ENCODE results near the gene RASSF1. TPM values are rescaled to one million over a fixed set of nuclear protein-coding genes. Genes with fewer than 3 reads are reported as not detected.

The RASSF1 gene, protein sequence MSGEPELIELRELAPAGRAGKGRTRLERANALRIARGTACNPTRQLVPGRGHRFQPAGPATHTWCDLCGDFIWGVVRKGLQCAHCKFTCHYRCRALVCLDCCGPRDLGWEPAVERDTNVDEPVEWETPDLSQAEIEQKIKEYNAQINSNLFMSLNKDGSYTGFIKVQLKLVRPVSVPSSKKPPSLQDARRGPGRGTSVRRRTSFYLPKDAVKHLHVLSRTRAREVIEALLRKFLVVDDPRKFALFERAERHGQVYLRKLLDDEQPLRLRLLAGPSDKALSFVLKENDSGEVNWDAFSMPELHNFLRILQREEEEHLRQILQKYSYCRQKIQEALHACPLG
- total RNA-seq (2014; rRNA removed; shearing (Covaris generic)), result 11.4 and 16.7 TPM in 2 replicates

DNA sequence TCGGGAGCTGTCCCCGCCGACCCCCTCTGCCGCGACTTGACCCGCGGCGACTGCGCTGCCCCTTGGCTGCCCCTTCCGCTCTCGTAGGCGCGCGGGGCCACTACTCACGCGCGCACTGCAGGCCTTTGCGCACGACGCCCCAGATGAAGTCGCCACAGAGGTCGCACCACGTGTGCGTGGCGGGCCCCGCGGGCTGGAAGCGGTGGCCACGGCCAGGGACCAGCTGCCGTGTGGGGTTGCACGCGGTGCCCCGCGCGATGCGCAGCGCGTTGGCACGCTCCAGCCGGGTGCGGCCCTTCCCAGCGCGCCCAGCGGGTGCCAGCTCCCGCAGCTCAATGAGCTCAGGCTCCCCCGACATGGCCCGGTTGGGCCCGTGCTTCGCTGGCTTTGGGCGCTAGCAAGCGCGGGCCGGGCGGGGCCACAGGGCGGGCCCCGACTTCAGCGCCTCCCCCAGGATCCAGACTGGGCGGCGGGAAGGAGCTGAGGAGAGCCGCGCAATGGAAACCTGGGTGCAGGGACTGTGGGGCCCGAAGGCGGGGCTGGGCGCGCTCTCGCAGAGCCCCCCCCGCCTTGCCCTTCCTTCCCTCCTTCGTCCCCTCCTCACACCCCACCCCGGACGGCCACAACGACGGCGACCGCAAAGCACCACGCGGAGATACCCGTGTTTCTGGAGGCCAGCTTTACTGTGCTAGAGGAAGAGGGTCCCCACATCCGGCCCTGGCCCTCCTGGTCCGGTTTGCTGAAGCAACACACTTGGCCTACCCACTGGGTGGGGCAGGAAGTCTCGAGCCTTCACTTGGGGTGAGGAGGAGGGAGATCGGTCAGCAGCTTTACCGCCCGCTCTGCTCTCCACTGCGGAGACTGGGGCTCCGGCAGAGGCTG lies at the start of gene RASSF1:
Gene RASSF1, minus strand, starts transcription at position 389 of the 882 bp plus-strand sequence. Its CDS starts 31 bp downstream, at position 358.
- no peaks in the 10 kb centered on the region for H3K36me3 ChIP-seq (replicated peaks; ENCODE audit: control insufficient read depth, insufficient read depth, low read length)
- DNase-seq, result peak; percentile 91
- H3K27me3 ChIP-seq (ENCODE audit: control insufficient read depth, insufficient read depth, low read length), result peaks cover 47% of the 10 kb centered on the region
- H3K4me3 ChIP-seq (ENCODE audit: insufficient read depth, low read depth, low read length), result peak within 1 kb of the TSS; percentile 58

DNA sequence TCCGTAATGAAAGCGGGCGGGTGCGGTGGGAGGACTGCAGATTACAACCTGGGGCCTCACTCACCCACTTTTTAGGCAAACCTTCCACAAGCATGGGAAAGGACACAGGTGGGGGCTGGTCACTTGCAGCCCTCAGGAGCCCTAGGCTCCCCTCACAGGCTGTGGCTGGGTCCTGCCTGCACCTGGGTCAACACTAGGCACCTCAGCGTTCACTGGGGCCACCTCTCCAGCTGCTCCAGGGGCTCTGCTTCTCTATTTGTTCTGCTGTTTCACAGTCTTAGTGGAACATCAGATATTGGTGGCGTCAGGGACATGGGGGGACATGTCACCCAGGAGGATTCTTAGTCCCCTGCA lies 48.8 kb upstream of the RASSF1 start:
- Histone ChIP-seq H3K36me3 (replicated peaks; ENCODE audit: control insufficient read depth, insufficient read depth, low read length) (no peaks in the 10 kb centered on the region), H3K4me3 (ENCODE audit: insufficient read depth, low read depth, low read length) (no peak overlapping the region), H3K27me3 (ENCODE audit: control insufficient read depth, insufficient read depth, low read length) (no peaks in the 10 kb centered on the region)
- DNase-seq, result no peak

DNA sequence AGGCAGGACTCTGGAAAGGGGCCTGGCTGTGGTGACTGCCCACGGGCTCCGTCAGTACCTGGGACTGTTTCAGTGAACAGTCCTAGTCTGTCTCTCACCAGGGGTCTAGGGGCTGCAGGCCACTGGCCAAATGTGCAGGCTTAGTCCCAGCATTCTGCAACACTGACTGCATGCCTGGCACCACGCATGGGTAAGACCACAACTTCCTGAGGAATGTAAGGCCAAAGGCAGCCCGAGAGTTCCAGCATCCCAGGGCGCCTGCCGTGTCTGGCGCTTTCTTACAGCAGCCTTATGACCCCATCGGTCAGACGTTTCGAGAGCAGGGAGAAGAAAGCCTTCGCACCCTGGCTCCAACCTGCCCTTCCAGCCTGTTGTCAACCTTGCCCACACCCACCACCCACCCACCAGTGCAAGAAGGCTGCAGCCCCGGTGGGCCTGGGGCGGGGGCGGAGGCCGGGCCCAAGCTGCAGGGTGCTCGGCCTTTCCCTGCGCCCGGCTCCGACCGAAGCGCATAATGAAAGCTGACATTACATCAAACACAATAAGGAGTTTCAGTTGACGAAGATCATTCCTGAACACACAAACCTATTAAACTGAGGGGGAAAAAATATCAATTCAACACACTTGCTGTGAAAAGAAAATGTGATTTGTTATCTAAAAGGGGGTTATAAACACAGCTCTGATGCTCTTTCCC lies 48.2 kb upstream of the RASSF1 start:
- H3K27me3 ChIP-seq (ENCODE audit: control insufficient read depth, insufficient read depth, low read length), result no peaks in the 10 kb centered on the region
- no peaks in the 10 kb centered on the region for H3K36me3 ChIP-seq (replicated peaks; ENCODE audit: control insufficient read depth, insufficient read depth, low read length)
- H3K4me3 ChIP-seq (ENCODE audit: insufficient read depth, low read depth, low read length), result no peak overlapping the region
- no peak for DNase-seq

DNA sequence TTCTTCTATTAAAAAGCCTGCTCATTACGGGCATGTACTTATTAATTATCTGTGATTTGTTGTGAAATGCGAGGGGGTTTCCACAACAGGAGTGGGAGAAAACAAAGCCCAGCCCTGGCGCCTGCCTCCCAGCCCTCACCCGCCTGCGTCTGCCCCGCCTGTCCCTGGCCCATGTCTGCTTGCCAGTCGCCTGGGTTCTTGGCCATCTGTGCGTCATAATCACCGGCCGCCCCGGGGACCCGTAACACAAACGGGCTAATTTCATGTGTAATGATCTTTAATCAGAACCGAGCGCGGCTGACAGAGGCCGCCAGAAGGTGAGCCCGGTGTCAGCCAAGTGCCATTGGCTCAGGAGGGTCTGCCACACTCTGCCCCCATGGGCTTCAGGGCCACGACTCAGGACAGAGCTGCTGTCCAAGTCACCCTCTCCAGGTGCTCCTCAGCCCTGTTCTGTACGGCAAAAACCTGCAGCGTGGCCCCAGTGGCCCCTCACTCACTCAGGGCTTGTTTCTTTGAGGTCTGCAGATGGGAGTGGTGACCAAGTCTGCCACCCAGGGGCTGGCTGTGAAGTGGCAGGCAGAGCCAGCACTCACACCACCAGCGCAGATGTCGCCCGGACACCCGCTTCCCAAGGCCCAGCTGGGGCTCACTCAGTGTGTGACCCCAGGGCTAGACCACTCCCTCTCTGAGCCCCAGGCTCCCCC lies 47.5 kb upstream of the RASSF1 start:
- Histone ChIP-seq H3K36me3 (replicated peaks; ENCODE audit: control insufficient read depth, insufficient read depth, low read length) (no peaks in the 10 kb centered on the region), H3K4me3 (ENCODE audit: insufficient read depth, low read depth, low read length) (no peak overlapping the region), H3K27me3 (ENCODE audit: control insufficient read depth, insufficient read depth, low read length) (no peaks in the 10 kb centered on the region)
- peak; percentile 96 for DNase-seq

DNA sequence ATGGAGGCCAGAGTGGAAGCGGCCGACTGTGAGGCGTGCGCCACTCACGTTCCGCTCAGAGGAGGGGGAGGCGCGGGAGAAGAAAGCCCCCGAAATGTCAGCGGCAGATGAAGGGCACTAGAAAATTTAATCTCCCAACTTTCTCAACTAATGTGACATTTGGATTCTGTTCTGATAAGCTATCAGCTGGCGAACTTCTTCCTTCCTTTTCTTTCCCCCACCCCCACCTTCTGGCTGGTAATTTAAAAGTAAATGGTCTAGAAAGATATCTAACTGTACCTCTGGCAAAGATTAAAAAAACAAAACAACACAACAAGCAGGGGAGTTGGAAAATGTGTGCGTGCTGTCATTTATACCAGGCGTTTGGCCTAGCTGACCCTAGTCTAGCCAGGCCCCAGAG lies 45.1 kb upstream of the RASSF1 start:
- Histone ChIP-seq H3K4me3 (ENCODE audit: insufficient read depth, low read depth, low read length) (no peak overlapping the region), H3K36me3 (replicated peaks; ENCODE audit: control insufficient read depth, insufficient read depth, low read length) (no peaks in the 10 kb centered on the region), H3K27me3 (ENCODE audit: control insufficient read depth, insufficient read depth, low read length) (no peaks in the 10 kb centered on the region)
- no peak for DNase-seq

DNA sequence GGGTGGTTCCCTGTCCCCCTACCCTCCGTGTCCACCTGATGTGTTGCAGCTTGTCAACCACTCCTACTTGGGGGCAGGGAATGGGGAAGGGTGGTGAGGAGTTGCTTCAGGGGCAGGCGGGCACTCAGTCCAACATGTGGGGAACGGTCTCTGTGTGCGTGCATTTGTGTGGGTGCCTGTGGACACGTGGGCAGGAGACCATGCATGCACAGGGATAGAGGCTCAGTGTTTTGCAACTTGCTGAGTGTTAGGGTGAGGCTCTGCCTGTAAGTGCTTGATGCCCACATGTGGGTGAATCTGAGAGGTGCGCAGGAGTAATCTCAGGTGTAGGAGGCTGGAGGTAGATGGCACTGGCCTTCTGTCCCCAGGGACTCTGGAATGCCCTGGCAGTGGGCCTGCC lies 43.1 kb upstream of the RASSF1 start:
- Histone ChIP-seq H3K4me3 (ENCODE audit: insufficient read depth, low read depth, low read length) (no peak overlapping the region), H3K36me3 (replicated peaks; ENCODE audit: control insufficient read depth, insufficient read depth, low read length) (no peaks in the 10 kb centered on the region), H3K27me3 (ENCODE audit: control insufficient read depth, insufficient read depth, low read length) (no peaks in the 10 kb centered on the region)
- no peak for DNase-seq

DNA sequence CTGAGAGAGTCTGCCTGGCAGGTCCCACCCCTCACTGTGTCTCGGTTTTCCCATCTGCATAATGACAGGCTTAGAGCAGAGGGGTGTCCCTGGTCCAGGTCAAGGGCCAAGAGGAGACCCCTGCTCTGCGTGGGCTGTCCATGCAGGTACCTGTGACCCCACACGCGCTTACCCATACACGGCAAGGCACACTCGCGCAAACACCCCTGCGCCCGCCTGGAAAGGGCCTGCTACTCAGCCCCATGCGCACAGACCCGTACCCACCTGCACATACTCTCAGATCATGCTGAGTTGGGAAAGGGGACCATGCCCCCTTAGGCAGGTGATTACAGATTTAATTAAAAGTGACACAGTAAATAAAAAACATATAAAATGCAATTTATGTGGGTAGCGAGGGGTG lies 42.1 kb upstream of the RASSF1 start:
- H3K27me3 ChIP-seq (ENCODE audit: control insufficient read depth, insufficient read depth, low read length), result no peaks in the 10 kb centered on the region
- no peak for DNase-seq
- H3K4me3 ChIP-seq (ENCODE audit: insufficient read depth, low read depth, low read length), result no peak overlapping the region
- no peaks in the 10 kb centered on the region for H3K36me3 ChIP-seq (replicated peaks; ENCODE audit: control insufficient read depth, insufficient read depth, low read length)

DNA sequence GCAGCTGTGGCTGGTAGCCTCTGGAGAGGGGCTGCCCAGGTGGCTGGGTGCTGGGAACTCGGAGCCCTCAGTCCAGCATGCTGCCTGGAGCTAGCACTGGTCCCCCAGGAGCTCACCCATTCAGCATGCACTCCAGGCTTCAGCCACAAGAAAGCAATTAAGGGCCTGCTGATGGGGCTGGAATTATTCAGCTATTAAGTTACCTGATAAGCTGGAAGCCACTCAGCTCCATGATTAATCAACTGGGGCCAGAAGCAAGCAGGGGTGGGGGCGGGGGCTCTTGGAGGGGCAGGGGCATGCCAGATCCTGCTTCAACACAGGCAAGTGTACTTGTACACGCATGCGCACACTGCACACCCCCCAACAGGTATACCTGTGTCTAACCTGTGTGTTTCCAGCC lies 40.7 kb upstream of the RASSF1 start:
- H3K4me3 ChIP-seq (ENCODE audit: insufficient read depth, low read depth, low read length), result no peak overlapping the region
- DNase-seq, result no peak
- H3K36me3 ChIP-seq (replicated peaks; ENCODE audit: control insufficient read depth, insufficient read depth, low read length), result no peaks in the 10 kb centered on the region
- no peaks in the 10 kb centered on the region for H3K27me3 ChIP-seq (ENCODE audit: control insufficient read depth, insufficient read depth, low read length)

DNA sequence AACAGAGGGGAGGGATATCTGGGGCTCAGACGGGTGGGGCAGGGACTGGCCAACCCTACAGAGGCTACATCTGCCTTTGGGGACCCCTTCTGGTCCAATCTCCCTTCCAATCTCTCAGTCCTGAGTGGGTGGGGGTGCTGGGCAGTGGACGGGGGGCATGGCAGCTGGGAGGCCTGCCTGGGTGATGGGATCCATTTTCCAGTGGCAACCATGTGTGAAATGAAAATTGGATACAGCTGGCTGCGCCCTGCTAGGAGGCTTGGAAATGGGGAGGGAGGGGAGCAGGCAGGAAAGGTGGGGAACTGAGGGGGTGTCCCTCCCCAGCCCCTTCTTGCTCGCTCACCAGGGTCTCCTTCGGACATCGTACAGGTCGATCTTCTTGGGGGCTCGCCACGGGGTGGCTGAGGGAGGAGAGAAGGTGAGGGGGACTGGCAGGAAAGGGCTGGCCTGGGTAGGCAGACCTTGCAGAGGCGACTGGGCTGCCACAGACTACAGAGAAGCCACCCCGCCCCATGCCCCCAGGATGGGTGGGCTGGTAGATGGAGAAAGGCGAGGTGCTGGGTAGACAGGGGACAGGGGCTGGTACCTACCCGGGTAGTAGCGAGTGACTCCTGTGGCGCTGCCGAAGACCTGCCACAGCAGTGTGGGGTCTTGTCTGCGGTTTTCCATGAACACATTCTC lies 39.9 kb upstream of the RASSF1 start:
- Histone ChIP-seq H3K36me3 (replicated peaks; ENCODE audit: control insufficient read depth, insufficient read depth, low read length) (no peaks in the 10 kb centered on the region), H3K4me3 (ENCODE audit: insufficient read depth, low read depth, low read length) (no peak overlapping the region), H3K27me3 (ENCODE audit: control insufficient read depth, insufficient read depth, low read length) (no peaks in the 10 kb centered on the region)
- no peak for DNase-seq

DNA sequence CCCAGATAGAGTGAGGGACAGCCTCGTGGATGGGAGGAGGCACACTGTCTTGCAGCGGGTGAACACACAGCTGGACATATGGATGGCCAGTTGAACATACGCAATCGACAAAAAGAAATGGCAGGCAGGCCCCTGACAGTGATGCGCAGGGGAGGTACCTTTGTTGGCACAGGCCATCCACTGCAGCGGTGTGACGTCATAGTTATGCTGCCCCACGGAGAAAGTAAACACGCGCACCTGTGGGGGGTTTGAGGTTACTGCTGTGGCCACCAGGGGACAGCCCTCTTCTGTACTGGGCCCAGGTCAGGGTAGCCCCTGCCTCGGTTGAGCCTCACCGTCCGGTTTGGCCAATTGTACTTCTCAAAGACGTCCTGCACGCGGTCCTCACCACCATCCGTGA lies 38.1 kb upstream of the RASSF1 start:
- no peaks in the 10 kb centered on the region for H3K36me3 ChIP-seq (replicated peaks; ENCODE audit: control insufficient read depth, insufficient read depth, low read length)
- H3K4me3 ChIP-seq (ENCODE audit: insufficient read depth, low read depth, low read length), result no peak overlapping the region
- no peak for DNase-seq
- H3K27me3 ChIP-seq (ENCODE audit: control insufficient read depth, insufficient read depth, low read length), result no peaks in the 10 kb centered on the region

DNA sequence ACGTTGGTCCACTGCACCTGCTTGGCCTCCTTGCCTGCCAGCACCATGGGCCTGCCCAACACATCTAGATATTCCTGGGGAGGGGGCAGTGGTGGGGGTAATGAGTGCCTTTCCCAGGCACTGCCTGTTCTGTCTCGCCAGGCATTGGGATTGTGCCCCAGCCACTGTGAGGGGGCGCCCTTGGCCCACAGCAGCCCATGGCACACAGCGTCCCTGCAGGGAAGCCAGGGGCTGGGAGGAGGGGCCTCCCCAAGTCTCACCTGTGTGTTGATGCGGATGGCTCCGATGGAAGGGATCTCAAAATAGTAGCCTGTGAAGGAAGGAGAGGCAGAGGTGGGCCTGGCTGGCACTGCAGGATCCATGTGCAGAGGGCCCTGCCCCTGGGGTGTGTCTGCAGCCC lies 37.4 kb upstream of the RASSF1 start:
- Histone ChIP-seq H3K36me3 (replicated peaks; ENCODE audit: control insufficient read depth, insufficient read depth, low read length) (no peaks in the 10 kb centered on the region), H3K27me3 (ENCODE audit: control insufficient read depth, insufficient read depth, low read length) (no peaks in the 10 kb centered on the region), H3K4me3 (ENCODE audit: insufficient read depth, low read depth, low read length) (no peak overlapping the region)
- peak; percentile 86 for DNase-seq

DNA sequence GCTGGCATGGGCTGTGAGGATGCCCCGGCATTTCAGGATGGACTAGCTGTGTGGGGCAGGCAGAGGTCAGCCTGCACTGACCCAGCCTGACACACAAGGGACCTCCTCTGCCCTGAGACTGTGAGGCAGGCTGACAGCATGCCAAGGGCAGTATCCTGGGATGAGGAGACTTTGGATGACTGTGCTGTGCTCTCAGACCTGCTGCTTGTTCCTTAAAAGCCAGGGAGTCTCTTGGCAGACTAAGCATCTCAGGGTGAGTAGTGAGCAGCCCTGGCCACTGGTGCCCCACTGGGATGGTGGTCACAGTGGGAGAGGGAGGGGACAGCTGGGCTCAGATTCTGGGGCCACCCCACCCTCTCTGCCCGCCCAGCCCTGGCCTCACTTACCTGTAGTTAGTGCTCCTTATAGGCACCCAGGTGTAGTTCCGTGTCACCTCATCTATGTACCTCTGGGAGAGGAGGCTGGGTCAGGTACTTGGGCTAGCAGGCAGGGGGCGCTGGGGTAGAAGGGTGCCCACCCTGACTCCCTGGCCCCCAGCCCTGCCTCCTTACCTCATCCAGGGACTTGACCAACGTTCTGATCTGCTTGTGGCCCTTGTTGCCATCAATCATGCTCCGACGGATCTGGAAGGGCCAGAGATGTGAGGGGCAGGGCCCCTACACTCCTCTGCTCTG lies 34.8 kb upstream of the RASSF1 start:
- H3K4me3 ChIP-seq (ENCODE audit: insufficient read depth, low read depth, low read length), result no peak overlapping the region
- H3K36me3 ChIP-seq (replicated peaks; ENCODE audit: control insufficient read depth, insufficient read depth, low read length), result no peaks in the 10 kb centered on the region
- H3K27me3 ChIP-seq (ENCODE audit: control insufficient read depth, insufficient read depth, low read length), result no peaks in the 10 kb centered on the region
- DNase-seq, result peak; percentile 89

DNA sequence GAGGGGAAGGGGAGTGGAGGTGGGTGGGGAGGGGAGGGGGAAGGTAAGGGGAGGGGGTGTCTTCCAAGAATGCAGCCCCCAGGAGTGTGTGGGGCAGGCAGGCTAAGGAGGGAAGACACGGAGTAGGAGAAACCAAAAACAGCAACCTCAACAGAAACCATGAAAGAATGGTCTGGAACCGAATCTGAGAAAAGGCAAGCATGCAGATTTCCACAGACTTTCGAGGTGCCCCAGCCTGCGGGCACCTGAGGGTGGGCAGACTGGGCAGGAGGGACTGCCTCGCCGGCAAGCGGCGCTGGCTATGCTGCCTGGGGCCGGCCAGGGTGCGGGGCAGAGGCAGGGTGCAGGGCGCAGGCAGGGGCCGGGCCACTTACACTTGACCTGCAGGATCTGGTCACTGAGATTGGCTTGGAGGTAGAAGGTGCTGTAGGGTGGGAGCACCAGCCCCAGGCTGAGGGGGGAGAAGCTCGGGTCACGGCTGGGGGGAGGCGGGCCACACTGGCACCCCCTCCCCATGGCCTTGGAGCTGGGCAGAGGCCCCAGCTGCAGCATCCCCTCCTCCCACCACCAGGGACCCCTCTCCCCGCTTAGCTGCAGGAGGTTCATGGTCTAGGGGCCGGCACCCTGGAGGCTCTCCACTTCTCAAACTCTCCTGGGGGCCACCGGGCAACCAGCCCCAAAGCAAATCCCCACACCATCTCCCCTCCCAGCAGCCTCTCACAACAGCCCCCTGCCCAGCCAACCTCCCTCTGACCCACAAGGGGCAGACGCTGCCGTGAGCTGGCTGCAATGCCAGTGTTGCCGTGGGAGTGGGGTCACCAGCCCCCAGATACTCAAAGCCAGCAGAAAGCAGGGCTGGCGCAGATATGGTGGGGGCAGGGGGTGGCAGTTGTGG lies 34.0 kb upstream of the RASSF1 start:
- DNase-seq, result peak; percentile 80
- Histone ChIP-seq H3K4me3 (ENCODE audit: insufficient read depth, low read depth, low read length) (no peak overlapping the region), H3K36me3 (replicated peaks; ENCODE audit: control insufficient read depth, insufficient read depth, low read length) (no peaks in the 10 kb centered on the region), H3K27me3 (ENCODE audit: control insufficient read depth, insufficient read depth, low read length) (no peaks in the 10 kb centered on the region)

Measured in H7 (cell line).